T-cell (primary cell): ENCODE data around the gene HOXA1. TPM values are rescaled to one million over a fixed set of nuclear protein-coding genes. Genes with fewer than 3 reads are reported as not detected.

ENCODE experiments used
- ATAC-seq, 4 experiments: fragments of 200-7000 bp in 3 of 4; fragments of 150-1000 bp in 1 of 4; cut with Tn5 transposase; replicated peaks in 1 of 4; 1 replicate in 3 of 4; 2 replicates in 1 of 4; pipeline ENCODE4 v1.10.0; 2021; ENCODE audit warnings: moderate library complexity in 3 of 4, mild to moderate bottlenecking in 2 of 4, moderate number of reproducible peaks in 1 of 4
- CTCF ChIA-PET, 2 donors: fragments of 300-600 bp; sonication (Branson Sonifier 250); formaldehyde crosslinking; loops; one replicate each; lab custom pipeline; 2022; ENCODE audit warnings: antibody characterized with exemption in 2 of 2; lab: Charles Lee
- POLR2A ChIA-PET, 2 donors: fragments of 300-600 bp; sonication (Branson Sonifier 250); formaldehyde crosslinking; loops; one replicate each; lab custom pipeline; 2022; ENCODE audit warnings: antibody characterized with exemption in 2 of 2; lab: Charles Lee
- DNase-seq, 35 experiments: peaks; one replicate each; pipeline versions ENCODE4 v3.0.0 to v3.0.0-alpha.2; 2013 to 2023
- H3K27ac ChIP-seq: one replicate; pipeline ENCODE4 v1.5.1; 2013; ENCODE audit warnings: low read length
- H3K27me3 ChIP-seq, 2 experiments: replicated peaks in 1 of 2; 1 replicate in 1 of 2; 2 replicates in 1 of 2; pipeline versions ENCODE4 v1.6.1 to v1.7.0; 2013; ENCODE audit warnings: low read length in 1 of 2, mixed read lengths in 1 of 2; ENCODE audit not compliant: control insufficient read depth in 2 of 2, insufficient read depth in 2 of 2; ENCODE audit errors: extremely low read depth in 1 of 2
- H3K36me3 ChIP-seq, 2 donors: 1 replicate in 1 of 2; 2 replicates in 1 of 2; pipeline versions ENCODE4 v1.6.1 to v1.7.0; 2013; ENCODE audit warnings: low read length in 1 of 2; ENCODE audit not compliant: control insufficient read depth in 2 of 2, insufficient read depth in 1 of 2; ENCODE audit errors: extremely low read depth in 1 of 2
- H3K4me1 ChIP-seq, 2 experiments: 1 replicate in 1 of 2; 2 replicates in 1 of 2; pipeline versions ENCODE4 v1.6.1 to v1.7.0; 2013; ENCODE audit warnings: low read length in 2 of 2, mixed read lengths in 1 of 2; ENCODE audit not compliant: insufficient read depth in 2 of 2, control insufficient read depth in 1 of 2; ENCODE audit errors: extremely low read depth in 1 of 2
- H3K4me3 ChIP-seq, 2 donors: 1 replicate in 1 of 2; 2 replicates in 1 of 2; pipeline versions ENCODE4 v1.5.1 to v1.7.0; 2013; ENCODE audit warnings: mild to moderate bottlenecking in 2 of 2, low read length in 1 of 2, moderate library complexity in 1 of 2; ENCODE audit not compliant: control insufficient read depth in 1 of 2; ENCODE audit errors: extremely low read depth in 1 of 2
- H3K9me3 ChIP-seq: 2 replicates; pipeline ENCODE4 v1.7.0; 2013
- H3K27ac Mint-ChIP-seq, 2 donors: one replicate each; pipeline ENCODE4 v1.8.0; 2020 to 2021; ENCODE audit warnings: mild to moderate bottlenecking in 2 of 2, mixed read lengths in 2 of 2
- H3K27me3 Mint-ChIP-seq, 2 donors: one replicate each; pipeline ENCODE4 v1.8.0; 2021 to 2022; ENCODE audit warnings: mixed read lengths in 2 of 2
- H3K36me3 Mint-ChIP-seq: one replicate; pipeline ENCODE4 v1.8.0; 2021; ENCODE audit warnings: mixed read lengths
- H3K4me1 Mint-ChIP-seq, 3 donors: one replicate each; pipeline ENCODE4 v1.8.0; 2020 to 2022; ENCODE audit warnings: mixed read lengths in 3 of 3, mild to moderate bottlenecking in 1 of 3
- H3K4me3 Mint-ChIP-seq, 3 donors: one replicate each; pipeline ENCODE4 v1.8.0; 2020 to 2022; ENCODE audit warnings: mild to moderate bottlenecking in 3 of 3, mixed read lengths in 3 of 3, moderate library complexity in 3 of 3
- H3K9me3 Mint-ChIP-seq, 3 donors: one replicate each; pipeline ENCODE4 v1.8.0; 2020 to 2022; ENCODE audit warnings: mixed read lengths in 3 of 3
- WGBS: methylation state at CpG from one replicate; pipeline ENCODE4 v1.1.5; 2013; ENCODE audit warnings: missing lambda C conversion rate; ENCODE audit not compliant: insufficient coverage; 5-methylcytosine and 5-hydroxymethylcytosine counted together
- total RNA-seq, 35 experiments: library from RNA in 6 of 35; stranded (reverse) in 6 of 35; fragments of 120-200 nt in 1 of 35; gene quantifications; one replicate each; pipeline versions ENCODE4 v1.2.1 to v1.2.4 and lab custom pipeline; 2013 to 2026

The HOXA1 gene
- total RNA-seq, 5 donors from 2014 or later (not counting 1 experiment from before 2014, with no cell fraction given): 0.28 to 0.66 (median 0.54) TPM

GRCh38 chr7:27110186-27111031 is 14.6 kb upstream of the HOXA1 start:
- H3K4me3 ChIP-seq: no peak overlapping the region
- 95% methylated on average over 37 of the region's 66 CpGs for WGBS
- DNase-seq (no peak), ATAC-seq (no peak)
- H3K9me3 ChIP-seq: no peaks in the 10 kb centered on the region
- H3K27ac ChIP-seq: no peak overlapping the region
- Mint-ChIP-seq H3K27me3 (peaks cover 3 to 15% of the 10 kb centered on the region in 2 donors), H3K9me3 (no peaks in the 10 kb centered on the region), H3K27ac (no peak overlapping the region), H3K36me3 (no peaks in the 10 kb centered on the region), H3K4me1 (no peaks in the 10 kb centered on the region), H3K4me3 (no peak overlapping the region)
- H3K36me3 ChIP-seq: no peaks in the 10 kb centered on the region
- H3K4me1 ChIP-seq: no peaks in the 10 kb centered on the region
- ChIA-PET POLR2A (interaction anchor here in 1 of 2 donors (0.6 kb wide), 1 partner anchor 1839 kb away, joined by 3 read pairs; no protein-coding TSS in a partner anchor), CTCF (no interaction called here)
- H3K27me3 ChIP-seq: peaks cover 0 to 24% of the 10 kb centered on the region in 2 experiments

- ChIA-PET POLR2A (interaction anchor here in 1 of 2 donors (0.6 kb wide), 1 partner anchor 1838 kb away, joined by 3 read pairs; no protein-coding TSS in a partner anchor), CTCF (no interaction called here)
- H3K27ac ChIP-seq: no peak overlapping the region
- no peak overlapping the region for H3K4me3 ChIP-seq
- Mint-ChIP-seq H3K4me1 (no peaks in the 10 kb centered on the region), H3K27ac (no peak overlapping the region), H3K4me3 (no peak overlapping the region), H3K27me3 (peaks cover 7 to 22% of the 10 kb centered on the region in 2 donors), H3K9me3 (no peaks in the 10 kb centered on the region), H3K36me3 (no peaks in the 10 kb centered on the region)
- H3K4me1 ChIP-seq: no peaks in the 10 kb centered on the region
- DNase-seq (no peak), ATAC-seq (no peak)
- no peaks in the 10 kb centered on the region for H3K36me3 ChIP-seq
- H3K9me3 ChIP-seq: no peaks in the 10 kb centered on the region
- WGBS: 84% methylated on average over 3 of the region's 4 CpGs
- peaks cover 0 to 22% of the 10 kb centered on the region in 2 experiments for H3K27me3 ChIP-seq
Observed at GRCh38 chr7:27109466-27110185, 13.8 kb upstream of the HOXA1 start.

- H3K27me3 ChIP-seq: peaks cover 5 to 30% of the 10 kb centered on the region in 2 experiments
- H3K9me3 Mint-ChIP-seq: no peaks in the 10 kb centered on the region
- ChIA-PET CTCF (interaction anchor here in 1 of 2 donors (0.6 kb wide), 1 partner anchor 422 kb away, joined by 14 read pairs; no protein-coding TSS in a partner anchor), POLR2A (no interaction called here)
- H3K27ac ChIP-seq: no peak overlapping the region
- whole genome bisulfite sequencing: 95% methylated on average over 28 of the region's 41 CpGs
- H3K4me1 ChIP-seq: no peaks in the 10 kb centered on the region
- no peak for DNase-seq
- no peak overlapping the region for H3K27ac Mint-ChIP-seq
- no peak overlapping the region for H3K4me3 ChIP-seq
- no peaks in the 10 kb centered on the region for H3K36me3 Mint-ChIP-seq
- no peak for ATAC-seq
- H3K4me3 Mint-ChIP-seq: no peak overlapping the region
- no peaks in the 10 kb centered on the region for H3K9me3 ChIP-seq
- peaks cover 4 to 5% (median 5%) of the 10 kb centered on the region in 3 donors for H3K4me1 Mint-ChIP-seq
- peaks cover 17 to 29% of the 10 kb centered on the region in 2 donors for H3K27me3 Mint-ChIP-seq
- no peaks in the 10 kb centered on the region for H3K36me3 ChIP-seq
Observed at GRCh38 chr7:27108390-27109127, 12.8 kb upstream of the HOXA1 start.

GRCh38 chr7:27107391-27108381 is 11.9 kb upstream of the HOXA1 start:
- Mint-ChIP-seq H3K36me3 (no peaks in the 10 kb centered on the region), H3K27me3 (peaks cover 26 to 38% of the 10 kb centered on the region in 2 donors), H3K4me1 (peaks cover 9 to 12% (median 10%) of the 10 kb centered on the region in 3 donors), H3K9me3 (no peaks in the 10 kb centered on the region), H3K27ac (no peak overlapping the region), H3K4me3 (no peak overlapping the region)
- ATAC-seq (no peak), DNase-seq (no peak)
- Histone ChIP-seq H3K27ac (no peak overlapping the region), H3K4me1 (peaks cover 0 to 3% of the 10 kb centered on the region in 2 experiments), H3K9me3 (no peaks in the 10 kb centered on the region), H3K36me3 (no peaks in the 10 kb centered on the region), H3K4me3 (no peak overlapping the region), H3K27me3 (peaks cover 5 to 32% of the 10 kb centered on the region in 2 experiments)
- POLR2A ChIA-PET: no interaction called here
- WGBS: 89% methylated on average over 26 of the region's 47 CpGs
- CTCF ChIA-PET: interaction anchor here in 1 of 2 donors (0.6 kb wide), 1 partner anchor 421 kb away, joined by 14 read pairs; no protein-coding TSS in a partner anchor

GRCh38 chr7:27106901-27107240 is 11.1 kb upstream of the HOXA1 start:
- Histone ChIP-seq H3K27ac (no peak overlapping the region), H3K4me3 (no peak overlapping the region), H3K9me3 (no peaks in the 10 kb centered on the region), H3K36me3 (no peaks in the 10 kb centered on the region), H3K27me3 (peaks cover 5 to 39% of the 10 kb centered on the region in 2 experiments), H3K4me1 (peaks cover 0 to 9% of the 10 kb centered on the region in 2 experiments)
- ATAC-seq (no peak), DNase-seq (no peak)
- 93% methylated on average over 9 of the region's 14 CpGs for WGBS
- Mint-ChIP-seq H3K9me3 (no peaks in the 10 kb centered on the region), H3K4me1 (peaks cover 15 to 18% (median 16%) of the 10 kb centered on the region in 3 donors), H3K36me3 (no peaks in the 10 kb centered on the region), H3K27ac (no peak overlapping the region), H3K4me3 (no peak overlapping the region), H3K27me3 (peaks cover 31 to 44% of the 10 kb centered on the region in 2 donors)
- POLR2A ChIA-PET: no interaction called here
- CTCF ChIA-PET: no interaction called here
